Mononuclear cell (primary cell): Measurements from ENCODE around the gene GRIK4. TPM values are rescaled to one million over a fixed set of nuclear protein-coding genes. Genes with fewer than 3 reads are reported as not detected.
"Not testable (repeated sequence)": the region's sequence is repeated elsewhere in the genome, so short reads cannot be mapped to it uniquely, and the experiment has no call there.

Experiments
- H3K27me3 ChIP-seq: 2 replicates; pipeline ENCODE4 v1.6.0; 2011; ENCODE audit warnings: low read length, control low read depth; ENCODE audit not compliant: insufficient read depth
- H3K4me1 ChIP-seq: 2 replicates; pipeline ENCODE4 v1.5.1; 2011; ENCODE audit warnings: mild to moderate bottlenecking, low read length, control low read depth; ENCODE audit not compliant: insufficient read depth
- H3K4me3 ChIP-seq: 2 replicates; pipeline ENCODE4 v1.5.1; 2011; ENCODE audit warnings: mild to moderate bottlenecking, low read length, moderate library complexity
- H3K9me3 ChIP-seq: 2 replicates; pipeline ENCODE4 v1.5.1; 2011; ENCODE audit warnings: low read depth, mild to moderate bottlenecking, control low read depth, low read length
- total RNA-seq: library from RNA; depleted of rRNA; stranded (reverse); fragments of >200 nt; gene quantifications from one replicate; pipeline ENCODE4 v1.2.3, GENCODE V29; 2012

The GRIK4 gene
- total RNA-seq, 1 donor: 0.21 TPM

DNA sequence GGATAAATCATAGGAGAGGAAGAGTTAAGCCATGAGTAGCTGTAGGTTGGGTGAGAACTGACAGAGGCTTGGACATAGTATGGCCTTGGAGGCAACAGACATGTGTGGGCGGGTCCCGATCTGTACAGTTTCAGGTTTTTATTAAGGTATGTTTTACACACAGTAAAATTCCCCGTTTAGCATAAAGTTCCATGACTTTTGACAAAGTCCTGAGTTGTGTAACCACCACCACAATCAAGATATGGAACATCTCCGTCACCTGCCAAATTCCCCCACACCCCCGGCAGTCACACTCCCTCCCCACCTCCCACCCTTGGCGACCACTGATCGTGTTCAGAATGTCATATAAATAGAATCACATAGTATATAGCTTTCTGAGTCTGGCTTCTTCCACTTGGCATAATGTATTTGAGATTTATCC lies 68.1 kb downstream of the GRIK4 start:
- H3K27me3 ChIP-seq: peaks cover 2% of the 10 kb centered on the region
- no peaks in the 10 kb centered on the region for H3K9me3 ChIP-seq
- no peaks in the 10 kb centered on the region for H3K4me1 ChIP-seq
- H3K4me3 ChIP-seq: no peak overlapping the region

DNA sequence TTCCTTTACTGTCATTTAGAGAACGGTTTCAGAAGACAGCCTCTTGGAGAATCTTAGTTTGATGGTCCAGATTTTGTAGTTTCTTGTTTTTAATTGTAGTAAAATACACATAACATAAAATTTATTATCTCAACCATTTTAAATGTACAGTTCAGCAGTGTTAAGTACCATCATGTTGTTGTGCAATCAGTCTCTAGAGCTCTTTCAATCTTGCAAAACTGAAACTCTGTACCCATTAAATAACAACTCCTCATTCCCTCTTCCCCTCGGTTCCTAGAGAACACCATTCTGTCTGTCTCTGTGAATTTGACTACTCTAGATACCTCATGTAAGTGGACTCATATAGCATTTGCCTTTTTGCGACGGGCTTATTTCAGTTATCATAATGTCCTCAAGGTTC lies 69.8 kb downstream of the GRIK4 start:
- H3K9me3 ChIP-seq: no peaks in the 10 kb centered on the region
- H3K27me3 ChIP-seq: peaks cover 2% of the 10 kb centered on the region
- H3K4me1 ChIP-seq: no peaks in the 10 kb centered on the region

DNA sequence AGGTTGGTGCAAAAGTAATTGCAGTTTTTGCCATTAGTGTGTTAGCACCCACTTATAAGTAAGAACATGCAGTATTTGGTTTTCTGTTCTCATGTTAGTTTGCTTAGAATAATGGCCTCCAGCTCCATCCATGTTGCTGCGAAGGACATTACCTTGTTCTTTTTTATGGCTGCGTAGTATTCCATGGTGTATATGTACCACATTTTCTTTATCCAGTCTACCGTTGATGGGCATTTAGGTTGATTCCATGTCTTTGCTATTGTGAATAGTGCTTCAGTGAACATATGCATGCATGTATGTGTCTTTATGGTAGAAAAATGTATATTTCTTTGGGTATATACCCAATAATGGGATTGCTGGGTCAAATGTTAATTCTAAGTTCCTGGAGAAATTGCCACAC lies 71.0 kb downstream of the GRIK4 start:
- not testable (repeated sequence) for H3K27me3 ChIP-seq, H3K4me3 ChIP-seq, H3K4me1 ChIP-seq, H3K9me3 ChIP-seq

More for the DNA sequence above, 69.8 kb downstream of the GRIK4 start:
- no peak overlapping the region for H3K4me3 ChIP-seq

DNA sequence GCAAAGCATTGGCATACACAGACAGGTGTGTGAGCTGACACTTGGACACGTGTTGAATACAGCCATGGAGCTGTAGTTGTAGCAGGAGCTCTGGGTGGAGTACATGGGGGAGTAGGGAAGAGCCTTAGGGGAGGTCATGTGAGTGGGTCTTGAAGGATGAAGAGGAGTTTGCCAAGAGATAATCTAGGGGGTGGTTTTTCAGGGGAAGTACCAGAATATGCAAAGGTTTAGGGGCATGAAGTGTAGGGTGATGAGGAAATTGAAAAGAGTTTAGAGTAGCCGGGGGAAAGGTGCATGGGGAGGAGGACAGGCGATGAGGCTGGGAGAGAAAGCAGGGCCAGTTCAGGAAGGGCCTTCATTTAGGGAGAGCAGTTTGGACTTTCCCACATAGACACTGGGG lies 74.5 kb downstream of the GRIK4 start:
- Histone ChIP-seq H3K9me3 (no peaks in the 10 kb centered on the region), H3K4me3 (no peak overlapping the region), H3K27me3 (peaks cover 2% of the 10 kb centered on the region), H3K4me1 (no peaks in the 10 kb centered on the region)

DNA sequence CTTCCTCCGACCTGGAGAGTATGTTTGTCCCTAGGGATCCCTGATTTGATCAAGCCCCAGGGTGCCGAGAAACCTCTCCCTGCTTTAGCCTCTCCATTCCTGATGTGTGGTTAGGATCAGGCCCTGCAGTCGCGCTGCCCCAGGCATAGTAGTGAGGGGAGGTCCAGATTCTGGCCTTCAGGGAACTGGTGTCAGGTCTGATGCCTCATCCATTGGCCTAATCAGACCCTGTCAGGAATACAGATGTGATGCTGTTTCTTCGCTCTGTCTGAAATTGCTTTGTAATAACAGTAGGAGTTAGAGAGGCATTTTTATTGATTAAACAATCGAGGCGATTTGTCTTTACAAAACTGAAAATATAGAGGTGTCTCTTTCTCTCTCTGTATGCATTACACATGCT lies 75.2 kb downstream of the GRIK4 start:
- Histone ChIP-seq H3K4me1 (no peaks in the 10 kb centered on the region), H3K27me3 (peaks cover 2% of the 10 kb centered on the region), H3K4me3 (no peak overlapping the region), H3K9me3 (no peaks in the 10 kb centered on the region)

DNA sequence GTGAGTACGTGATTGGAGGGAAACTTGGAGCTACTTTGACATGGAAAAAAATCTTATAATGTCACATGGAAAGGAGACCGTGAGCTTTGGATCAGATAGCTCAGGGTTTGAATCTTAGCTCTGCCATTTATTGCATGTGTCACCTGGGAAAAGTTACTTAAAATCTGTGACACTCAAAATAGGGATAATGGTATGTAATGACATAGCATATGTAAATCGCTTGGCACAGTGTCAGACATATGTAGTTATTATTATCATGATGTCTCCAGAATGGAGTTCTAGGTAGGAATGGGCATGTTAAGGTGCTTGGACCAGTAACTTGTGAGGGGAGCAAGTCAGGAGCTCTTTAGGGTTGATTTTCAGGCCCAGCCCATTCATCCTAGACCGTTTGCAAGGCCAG lies 75.8 kb downstream of the GRIK4 start:
- peaks cover 2% of the 10 kb centered on the region for H3K27me3 ChIP-seq
- no peaks in the 10 kb centered on the region for H3K4me1 ChIP-seq
- no peak overlapping the region for H3K4me3 ChIP-seq
- H3K9me3 ChIP-seq: no peaks in the 10 kb centered on the region

DNA sequence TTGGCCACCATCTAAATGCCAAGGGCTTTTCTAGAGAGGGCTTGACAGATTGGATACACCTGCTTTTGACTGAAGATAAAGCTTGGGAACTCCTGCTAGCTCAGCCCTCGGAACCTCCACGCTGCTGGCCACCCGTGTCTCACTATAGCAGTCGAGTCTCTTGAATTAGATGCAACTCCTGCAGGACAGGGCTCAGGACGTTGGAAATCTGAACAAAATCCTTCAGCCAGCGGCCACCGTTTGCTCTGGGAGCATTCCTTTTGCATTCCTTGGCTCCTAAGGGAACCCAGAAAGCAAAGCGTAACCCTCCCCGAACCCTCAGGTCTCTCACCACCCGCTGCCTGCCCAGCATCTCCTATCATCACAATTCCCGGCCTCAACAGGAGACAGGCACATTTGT lies 77.8 kb downstream of the GRIK4 start:
- Histone ChIP-seq H3K27me3 (no peaks in the 10 kb centered on the region), H3K4me1 (no peaks in the 10 kb centered on the region), H3K4me3 (no peak overlapping the region), H3K9me3 (no peaks in the 10 kb centered on the region)

DNA sequence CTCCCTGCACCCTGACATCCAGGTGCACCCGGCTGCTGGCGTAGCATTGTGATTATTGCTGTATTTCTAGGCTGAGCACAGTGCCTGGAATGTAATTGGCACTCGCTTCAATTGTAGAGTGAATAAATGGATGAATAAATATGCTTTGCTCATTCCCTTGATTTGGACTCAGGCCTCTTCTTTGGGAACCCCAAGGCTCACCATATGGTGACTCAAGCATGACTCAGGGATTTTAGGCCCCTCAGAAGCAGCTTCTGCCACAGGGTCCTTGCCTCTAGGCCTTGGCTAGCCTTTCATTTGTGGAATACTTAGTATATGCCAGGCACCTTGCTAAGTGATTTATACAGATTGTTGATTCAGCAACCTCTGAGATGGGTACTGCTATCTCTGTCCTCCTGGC lies 78.9 kb downstream of the GRIK4 start:
- H3K4me1 ChIP-seq: no peaks in the 10 kb centered on the region
- H3K9me3 ChIP-seq: no peaks in the 10 kb centered on the region
- no peaks in the 10 kb centered on the region for H3K27me3 ChIP-seq
- H3K4me3 ChIP-seq: no peak overlapping the region

DNA sequence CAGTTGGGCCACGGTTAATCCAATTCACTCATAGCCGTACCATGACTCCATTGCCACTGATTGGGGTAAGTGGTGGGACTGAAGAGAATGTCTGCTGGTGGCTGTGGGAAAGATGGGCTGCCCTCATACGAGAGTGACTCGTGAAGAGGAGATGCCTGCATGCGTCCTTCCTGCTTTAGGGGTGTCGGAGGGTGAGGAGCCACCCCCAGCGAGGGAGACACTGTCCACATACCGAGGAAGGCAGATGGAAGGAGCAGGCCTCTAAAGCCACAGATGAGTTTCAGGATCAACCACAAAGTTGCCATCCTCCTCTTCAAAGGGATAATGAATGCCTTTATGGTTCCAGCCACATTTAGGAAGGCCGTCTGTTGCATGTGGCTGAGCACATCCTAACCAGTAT lies 83.2 kb downstream of the GRIK4 start:
- Histone ChIP-seq H3K4me3 (no peak overlapping the region), H3K9me3 (no peaks in the 10 kb centered on the region), H3K4me1 (no peaks in the 10 kb centered on the region), H3K27me3 (no peaks in the 10 kb centered on the region)

DNA sequence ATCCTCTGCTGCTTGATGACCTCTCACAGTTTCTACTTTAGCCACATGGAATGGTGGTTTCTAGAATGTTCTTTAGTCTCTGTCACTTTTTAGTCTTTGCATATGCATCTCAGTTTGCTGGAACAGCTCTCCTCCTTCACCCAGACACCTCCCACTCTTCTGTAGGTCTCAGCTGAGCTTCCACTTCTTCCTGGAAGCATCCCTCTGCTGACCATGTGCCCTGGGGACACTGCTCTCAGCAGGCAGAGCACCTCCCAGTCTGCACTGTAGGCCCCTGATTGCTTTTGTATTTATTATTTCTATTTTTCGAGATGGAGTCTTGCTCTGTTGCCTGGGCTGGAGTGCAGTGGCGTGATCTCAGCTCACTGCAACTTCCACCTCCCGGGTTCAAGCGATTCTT lies 84.0 kb downstream of the GRIK4 start:
- no peaks in the 10 kb centered on the region for H3K4me1 ChIP-seq
- H3K9me3 ChIP-seq: no peaks in the 10 kb centered on the region
- H3K27me3 ChIP-seq: no peaks in the 10 kb centered on the region
- no peak overlapping the region for H3K4me3 ChIP-seq

DNA sequence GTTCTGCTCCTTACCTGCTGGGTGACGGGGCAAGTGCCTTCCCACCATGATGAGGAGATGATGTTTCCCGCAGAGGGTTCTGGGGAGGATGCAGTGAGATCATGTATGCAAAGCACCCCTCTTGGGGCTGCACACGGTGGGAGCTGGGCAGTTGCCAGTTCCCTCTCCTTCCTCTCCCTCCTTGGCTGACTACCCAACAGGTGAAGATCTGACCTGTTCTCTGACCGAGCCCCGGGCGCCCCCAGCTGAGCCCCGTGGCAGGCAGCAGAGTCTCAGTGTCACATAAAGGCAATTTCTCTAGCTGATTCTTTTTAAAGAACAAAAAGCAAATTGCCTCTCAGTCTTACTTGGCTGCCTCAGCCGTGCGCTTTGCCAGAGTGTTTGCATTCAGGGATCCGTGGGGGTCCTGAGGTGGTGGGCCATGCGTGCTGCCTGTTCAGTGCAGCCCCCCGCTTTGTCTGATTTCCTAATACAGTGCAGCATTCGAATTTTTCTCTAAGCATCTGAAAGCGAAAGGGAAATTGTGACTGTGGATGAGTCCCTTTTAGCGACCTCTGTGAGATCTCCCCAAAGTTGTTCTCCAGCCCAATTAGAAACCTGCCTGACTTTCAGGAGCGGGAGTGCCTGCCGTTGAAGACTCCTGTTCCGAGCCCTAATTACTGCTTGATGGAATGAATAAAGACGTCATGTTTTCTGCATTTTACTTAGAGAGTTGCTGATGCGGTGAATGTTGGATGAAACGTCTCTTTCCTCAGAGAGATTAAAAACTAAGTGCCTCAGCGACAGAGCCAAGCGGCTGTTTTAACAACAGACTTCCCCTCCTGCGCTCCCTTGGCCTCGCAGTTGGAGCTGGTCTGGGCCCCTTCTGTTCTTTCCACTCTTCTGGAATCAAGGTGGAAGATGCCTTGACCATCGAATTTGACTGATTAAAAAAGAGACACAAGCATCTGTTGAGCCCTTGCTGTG lies 86.0 kb downstream of the GRIK4 start:
- Histone ChIP-seq H3K9me3 (no peaks in the 10 kb centered on the region), H3K4me1 (no peaks in the 10 kb centered on the region), H3K4me3 (no peak overlapping the region), H3K27me3 (no peaks in the 10 kb centered on the region)

DNA sequence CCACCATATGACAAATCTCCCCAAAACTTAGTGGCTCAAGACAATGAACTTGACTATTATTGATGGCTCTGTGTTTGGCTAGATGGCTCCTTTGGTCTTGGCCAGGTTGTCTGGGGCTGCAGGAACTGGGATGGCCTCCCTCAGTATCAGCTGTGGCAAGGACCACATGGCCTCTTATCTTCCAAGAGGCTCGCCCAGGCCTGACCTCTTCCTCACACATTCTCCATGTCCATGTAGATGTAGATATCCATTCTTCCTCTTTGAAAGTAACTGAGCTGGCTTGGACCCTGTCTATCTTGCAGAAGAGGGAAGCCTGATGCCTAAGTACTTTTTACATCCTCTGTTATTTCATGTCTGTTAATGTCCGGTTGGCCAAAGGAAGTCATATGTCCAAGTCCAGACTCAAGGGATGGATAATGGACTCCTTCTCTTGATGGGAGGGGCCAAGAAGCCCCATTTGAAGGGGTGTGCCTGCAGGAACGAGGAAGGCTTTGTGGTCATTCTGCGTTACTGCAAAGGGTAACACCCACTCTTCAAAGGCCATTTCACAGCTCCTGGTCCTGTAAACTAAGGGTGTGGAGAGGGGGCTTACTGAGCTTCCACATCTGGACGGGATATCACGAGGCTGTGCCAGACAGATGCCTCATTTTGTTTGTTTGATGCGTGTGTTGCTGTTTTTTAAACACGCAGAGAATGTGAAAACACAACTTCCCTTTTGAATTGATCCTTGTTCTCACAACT lies 87.1 kb downstream of the GRIK4 start:
- no peaks in the 10 kb centered on the region for H3K27me3 ChIP-seq
- H3K4me3 ChIP-seq: no peak overlapping the region
- no peaks in the 10 kb centered on the region for H3K4me1 ChIP-seq
- no peaks in the 10 kb centered on the region for H3K9me3 ChIP-seq

DNA sequence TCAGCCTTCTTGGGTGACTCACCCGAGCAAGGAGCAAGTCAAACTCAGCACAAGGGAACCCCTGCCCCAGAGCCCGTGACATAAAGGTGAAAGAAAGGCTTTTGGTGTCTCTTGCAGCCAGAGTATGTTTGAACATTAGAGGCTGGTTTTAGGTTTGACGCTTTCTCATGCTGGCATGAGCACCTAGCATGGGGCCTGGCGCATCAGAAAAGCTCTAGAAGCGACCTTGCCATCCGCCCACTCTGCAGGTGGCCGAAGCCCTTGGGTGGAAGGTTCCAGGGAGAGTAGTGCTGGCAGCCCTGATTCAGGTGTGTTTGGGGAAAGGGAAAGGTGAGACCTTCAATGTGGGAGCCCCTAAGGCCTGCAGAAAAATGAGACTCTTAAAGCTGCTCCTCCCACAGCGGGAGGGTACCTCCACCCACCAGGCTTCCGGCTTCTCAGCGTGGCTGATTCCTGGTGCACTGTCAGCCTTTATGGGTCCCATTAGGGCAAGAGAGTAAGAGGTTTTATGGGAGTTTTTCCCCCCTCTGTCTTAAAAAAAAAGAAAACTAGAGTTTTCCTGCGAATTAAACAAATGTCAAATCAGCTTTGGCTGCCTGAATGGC lies 88.4 kb downstream of the GRIK4 start:
- Histone ChIP-seq H3K9me3 (no peaks in the 10 kb centered on the region), H3K4me3 (no peak overlapping the region)

DNA sequence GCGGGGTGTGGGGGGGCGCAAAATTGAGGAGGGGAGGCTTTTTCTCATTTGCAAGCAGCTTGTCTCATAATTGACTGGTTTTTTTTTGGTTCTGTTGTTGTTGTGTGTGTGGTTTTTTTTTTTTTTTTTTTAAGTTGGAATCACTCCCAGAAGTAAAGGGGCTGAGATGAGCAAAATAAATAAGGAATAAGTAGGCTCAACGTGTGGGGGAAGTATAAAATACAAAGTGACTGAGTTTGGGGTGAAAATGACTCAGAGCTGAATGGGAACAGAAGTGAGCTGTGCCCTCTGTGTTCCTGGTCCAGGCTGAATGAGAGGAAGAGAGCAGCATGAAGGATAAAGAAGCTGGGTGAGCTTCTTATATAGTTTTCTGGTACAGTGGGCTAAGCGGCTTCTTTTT lies 90.0 kb downstream of the GRIK4 start:
- Histone ChIP-seq H3K4me3 (no peak overlapping the region), H3K27me3 (no peaks in the 10 kb centered on the region), H3K9me3 (no peaks in the 10 kb centered on the region), H3K4me1 (no peaks in the 10 kb centered on the region)

More for the DNA sequence above, 88.4 kb downstream of the GRIK4 start:
- Histone ChIP-seq H3K4me1 (no peaks in the 10 kb centered on the region), H3K27me3 (no peaks in the 10 kb centered on the region)

DNA sequence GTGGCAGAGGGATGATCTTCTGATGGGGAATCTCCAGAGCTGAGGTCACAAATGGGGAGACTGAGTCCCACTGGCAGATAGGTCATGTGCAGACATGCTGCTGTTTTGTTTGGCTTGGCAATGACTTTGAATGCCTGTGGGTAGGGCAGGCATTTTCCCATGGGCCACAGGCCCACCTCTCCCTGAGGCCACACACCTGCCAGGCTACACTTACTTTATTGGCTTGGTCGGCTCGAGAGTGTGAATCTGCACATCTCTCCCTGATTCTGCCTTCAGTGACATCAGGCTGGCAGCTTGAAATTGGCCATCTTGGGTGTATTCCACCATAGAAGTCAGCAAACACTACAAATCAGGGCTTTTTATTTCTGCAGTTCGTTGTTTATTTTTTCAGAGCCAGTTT lies 91.5 kb downstream of the GRIK4 start:
- Histone ChIP-seq H3K4me3 (no peak overlapping the region), H3K27me3 (no peaks in the 10 kb centered on the region), H3K9me3 (no peaks in the 10 kb centered on the region), H3K4me1 (no peaks in the 10 kb centered on the region)
